Lower lobe of right lung (tissue), 2 donors: ENCODE measurements around the gene NUP210. TPM values are rescaled to one million over a fixed set of nuclear protein-coding genes. Genes with fewer than 3 reads are reported as not detected.

Experiments
- ATAC-seq, 2 donors: fragments of 200-7000 bp; cut with Tn5 transposase; one replicate each; pipeline ENCODE4 v1.9.1; 2020 to 2022; ENCODE audit warnings: mild to moderate bottlenecking in 2 of 2, moderate library complexity in 2 of 2
- DNase-seq: peaks from one replicate; pipeline ENCODE4 v3.0.0-alpha.2; 2020
- H3K27ac ChIP-seq: fragments of 200-600 bp; one replicate; pipeline ENCODE4 v1.8.0; 2022
- H3K27me3 ChIP-seq: fragments of 200-600 bp; one replicate; pipeline ENCODE4 v1.8.0; 2022; ENCODE audit warnings: low read depth
- H3K36me3 ChIP-seq: fragments of 200-600 bp; one replicate; pipeline ENCODE4 v1.8.0; 2022; ENCODE audit warnings: mild to moderate bottlenecking
- H3K4me1 ChIP-seq: fragments of 200-600 bp; one replicate; pipeline ENCODE4 v1.8.0; 2022
- H3K4me3 ChIP-seq: fragments of 200-600 bp; one replicate; pipeline ENCODE4 v1.8.0; 2022; ENCODE audit warnings: mild to moderate bottlenecking
- H3K9me3 ChIP-seq: fragments of 200-600 bp; one replicate; pipeline ENCODE4 v1.8.0; 2022
- CTCF ChIP-seq: fragments of 200-600 bp; IDR thresholded peaks from one replicate; pipeline ENCODE4 v1.8.0; 2022; ENCODE audit warnings: antibody characterized with exemption, mild to moderate bottlenecking
- intact Hi-C: fragments of 100-400 bp; cut with DNase I; formaldehyde crosslinking; loops from one replicate; pipeline ENCODE4 v1.11.0; 2022
- total RNA-seq: library from RNA; stranded (reverse); fragmentation: NEBNext Ultra II Directional; extraction: Animal tissue kit (Norgen Biotek cat#: 25700); gene quantifications from one replicate; pipeline ENCODE4 v1.2.1, GENCODE V29; 2021
- donor health status: DM: no; HTN: yes; CAD: no; lungs with severe emphysema.

The NUP210 gene
- total RNA-seq, 1 donor from 2014 or later, result 22.2 TPM

GRCh38 chr3:13426591-13426990 is 6.5 kb upstream of the NUP210 start:
- intact Hi-C loops, result no loop called here

GRCh38 chr3:13425689-13426088 is 5.6 kb upstream of the NUP210 start:
- no peak for TF ChIP-seq CTCF
- Histone ChIP-seq H3K4me1 (no peaks in the 10 kb centered on the region), H3K27ac (no peak overlapping the region), H3K36me3 (no peaks in the 10 kb centered on the region), H3K9me3 (no peaks in the 10 kb centered on the region), H3K4me3 (no peak overlapping the region), H3K27me3 (no peaks in the 10 kb centered on the region)
- DNase-seq (no peak), ATAC-seq (no peak)
- intact Hi-C loops, result no loop called here

More at GRCh38 chr3:13426591-13426990, 6.5 kb upstream of the NUP210 start:
- Histone ChIP-seq H3K4me1 (no peaks in the 10 kb centered on the region), H3K9me3 (no peaks in the 10 kb centered on the region), H3K4me3 (no peak overlapping the region), H3K27me3 (no peaks in the 10 kb centered on the region), H3K27ac (no peak overlapping the region), H3K36me3 (no peaks in the 10 kb centered on the region)
- DNase-seq (no peak), ATAC-seq (no peak)
- TF ChIP-seq CTCF, result no peak

GRCh38 chr3:13424865-13425617 is 4.9 kb upstream of the NUP210 start:
- Histone ChIP-seq H3K9me3 (no peaks in the 10 kb centered on the region), H3K4me3 (no peak overlapping the region), H3K36me3 (no peaks in the 10 kb centered on the region), H3K27me3 (no peaks in the 10 kb centered on the region), H3K4me1 (no peaks in the 10 kb centered on the region), H3K27ac (no peak overlapping the region)
- ATAC-seq, result no peak
- intact Hi-C loops, result no loop called here
- no peak for TF ChIP-seq CTCF
- DNase-seq, result no peak

GRCh38 chr3:13424141-13424844 is 4.2 kb upstream of the NUP210 start:
- Histone ChIP-seq H3K36me3 (no peaks in the 10 kb centered on the region), H3K27me3 (no peaks in the 10 kb centered on the region), H3K27ac (no peak overlapping the region), H3K9me3 (no peaks in the 10 kb centered on the region), H3K4me1 (peaks cover 3% of the 10 kb centered on the region), H3K4me3 (no peak overlapping the region)
- DNase-seq (no peak), ATAC-seq (no peak)
- no peak for TF ChIP-seq CTCF
- intact Hi-C loops, result no loop called here

GRCh38 chr3:13420831-13421765 is 976 bp upstream of the NUP210 start:
- intact Hi-C loops, result no loop called here
- peak; percentile 23 to 62 for ATAC-seq
- DNase-seq, result peak; percentile 74
- H3K27ac ChIP-seq, result peak overlapping the region; percentile 74
- peak overlapping the region; percentile 66 for H3K4me3 ChIP-seq
- H3K4me1 ChIP-seq, result peaks cover 24% of the 10 kb centered on the region
- no peaks in the 10 kb centered on the region for H3K9me3 ChIP-seq
- TF ChIP-seq CTCF, result no peak
- H3K27me3 ChIP-seq, result no peaks in the 10 kb centered on the region
- no peaks in the 10 kb centered on the region for H3K36me3 ChIP-seq
